Measurements from ENCODE around the gene SRGAP2.
"Not testable (repeated sequence)": the region's sequence is repeated elsewhere in the genome, so short reads cannot be mapped to it uniquely, and the experiment has no call there.

- TF ChIP-seq CTCF (IDR thresholded peaks at IDR 0.05); REST (IDR thresholded peaks at IDR 0.05; ENCODE audit: insufficient read depth in 1 of 2, low read depth in 2 of 2, low read length in 1 of 2); POLR2AphosphoS5 (IDR thresholded peaks at IDR 0.05; ENCODE audit: low read depth, low read length); TCF7L2 (IDR thresholded peaks at IDR 0.05; ENCODE audit: low read depth, low read length): not testable (repeated sequence)
These were observed 43.0 kb downstream of the SRGAP2 start for GRCh38 chr1:206246129-206246886.

Data from Panc1 (cell line).